Measurements from ENCODE around the gene ESRRA.
A peak's percentile ranks its signal among the peaks of the same experiment; 100 is the strongest.

ESRRA gene

GRCh38 chr11:64284962-64285884, 20.1 kb upstream of the ESRRA start, which contains the start of gene GPR137:
Gene GPR137 (plus strand): TSS chr11:64285848. CDS start chr11:64286525, 677 bp downstream.
- H3K9me3 ChIP-seq (ENCODE audit: insufficient read depth, low read length), result no peaks in the 10 kb centered on the region
- H3K27me3 ChIP-seq (ENCODE audit: insufficient read depth, insufficient read length), result peaks cover 12% of the 10 kb centered on the region
- peaks cover 23% of the 10 kb centered on the region for H3K36me3 ChIP-seq (ENCODE audit: insufficient read depth, insufficient read length, low read length)
- H3K4me1 ChIP-seq (ENCODE audit: insufficient read depth, insufficient read length), result peaks cover 2% of the 10 kb centered on the region
- peak within 1 kb of the TSS; percentile 75 for H3K4me3 ChIP-seq (ENCODE audit: insufficient read length, low read depth)
- TF ChIP-seq ZNF274 (IDR thresholded peaks at IDR 0.05; ENCODE audit: low read depth, low read length) (no peak), YY1 (IDR thresholded peaks at IDR 0.05; ENCODE audit: insufficient read depth, insufficient read length) (peak; percentile 84)
- DNase-seq (ENCODE audit: low read depth, low spot score), result no peak
- H3K9ac ChIP-seq (ENCODE audit: insufficient read length, low read depth), result peak within 1 kb of the TSS; percentile 93

DNA sequence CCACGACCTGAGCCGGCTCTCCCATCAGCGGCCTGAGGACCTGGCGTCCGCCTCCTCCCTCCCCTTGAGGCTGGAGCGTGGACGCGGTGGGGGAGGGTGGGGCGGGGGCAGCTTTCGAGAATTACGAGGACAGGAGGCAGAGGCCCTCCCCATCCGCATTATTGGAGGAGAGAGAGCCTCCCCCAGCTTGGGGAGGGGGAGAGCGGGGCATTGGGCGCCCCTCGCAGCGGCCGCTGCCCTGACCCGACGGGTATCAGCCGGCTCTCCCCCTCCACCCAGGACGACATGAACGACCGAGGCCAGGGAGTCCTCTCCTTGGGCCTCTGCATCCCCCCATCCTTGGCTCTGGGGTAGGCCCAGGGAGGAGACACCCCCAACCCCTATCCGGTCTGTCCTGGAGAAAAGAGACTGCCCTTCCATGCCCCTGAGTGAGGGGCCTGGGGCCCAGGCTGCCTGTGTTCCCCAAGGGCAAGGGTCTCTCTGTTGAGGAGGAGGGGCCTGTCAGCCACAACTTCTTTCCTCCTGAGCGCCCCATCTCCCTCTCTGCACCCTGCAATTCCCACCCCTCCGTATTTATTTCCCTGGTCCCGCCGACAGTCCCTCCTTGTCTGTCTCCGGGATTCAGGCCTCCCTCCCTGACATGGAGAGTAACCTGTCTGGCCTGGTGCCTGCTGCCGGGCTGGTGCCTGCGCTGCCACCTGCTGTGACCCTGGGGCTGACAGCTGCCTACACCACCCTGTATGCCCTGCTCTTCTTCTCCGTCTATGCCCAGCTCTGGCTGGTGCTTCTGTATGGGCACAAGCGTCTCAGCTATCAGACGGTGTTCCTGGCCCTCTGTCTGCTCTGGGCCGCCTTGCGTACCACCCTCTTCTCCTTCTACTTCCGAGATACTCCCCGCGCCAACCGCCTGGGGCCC, 19.2 kb upstream of the ESRRA start:
- peaks cover 23% of the 10 kb centered on the region for H3K36me3 ChIP-seq (ENCODE audit: insufficient read depth, insufficient read length, low read length)
- H3K9me3 ChIP-seq (ENCODE audit: insufficient read depth, low read length), result no peaks in the 10 kb centered on the region
- no peak for DNase-seq (ENCODE audit: low read depth, low spot score)
- no peak for TF ChIP-seq YY1 (IDR thresholded peaks at IDR 0.05; ENCODE audit: insufficient read depth, insufficient read length)
- TF ChIP-seq ZNF274 (IDR thresholded peaks at IDR 0.05; ENCODE audit: low read depth, low read length), result no peak
- no peak for TF ChIP-seq SUZ12 (IDR thresholded peaks at IDR 0.05; ENCODE audit: extremely low read depth, insufficient read depth, insufficient read length)
- peaks cover 21% of the 10 kb centered on the region for H3K27me3 ChIP-seq (ENCODE audit: insufficient read depth, insufficient read length)
- peaks cover 4% of the 10 kb centered on the region for H3K4me1 ChIP-seq (ENCODE audit: insufficient read depth, insufficient read length)
- peak overlapping the region; percentile 75 for H3K4me3 ChIP-seq (ENCODE audit: insufficient read length, low read depth)
- H3K9ac ChIP-seq (ENCODE audit: insufficient read length, low read depth), result peak overlapping the region; percentile 93

- H3K4me3 ChIP-seq (ENCODE audit: insufficient read length, low read depth), result no peak overlapping the region
- DNase-seq (ENCODE audit: low read depth, low spot score), result no peak
- no peak overlapping the region for H3K9ac ChIP-seq (ENCODE audit: insufficient read length, low read depth)
- peaks cover 6% of the 10 kb centered on the region for H3K4me1 ChIP-seq (ENCODE audit: insufficient read depth, insufficient read length)
- H3K9me3 ChIP-seq (ENCODE audit: insufficient read depth, low read length), result no peaks in the 10 kb centered on the region
- TF ChIP-seq YY1 (IDR thresholded peaks at IDR 0.05; ENCODE audit: insufficient read depth, insufficient read length) (no peak), SUZ12 (IDR thresholded peaks at IDR 0.05; ENCODE audit: extremely low read depth, insufficient read depth, insufficient read length) (no peak), ZNF274 (IDR thresholded peaks at IDR 0.05; ENCODE audit: low read depth, low read length) (no peak)
- peaks cover 20% of the 10 kb centered on the region for H3K36me3 ChIP-seq (ENCODE audit: insufficient read depth, insufficient read length, low read length)
- H3K27me3 ChIP-seq (ENCODE audit: insufficient read depth, insufficient read length), result peaks cover 28% of the 10 kb centered on the region
Observed at GRCh38 chr11:64286801-64287159, 18.5 kb upstream of the ESRRA start.

DNA sequence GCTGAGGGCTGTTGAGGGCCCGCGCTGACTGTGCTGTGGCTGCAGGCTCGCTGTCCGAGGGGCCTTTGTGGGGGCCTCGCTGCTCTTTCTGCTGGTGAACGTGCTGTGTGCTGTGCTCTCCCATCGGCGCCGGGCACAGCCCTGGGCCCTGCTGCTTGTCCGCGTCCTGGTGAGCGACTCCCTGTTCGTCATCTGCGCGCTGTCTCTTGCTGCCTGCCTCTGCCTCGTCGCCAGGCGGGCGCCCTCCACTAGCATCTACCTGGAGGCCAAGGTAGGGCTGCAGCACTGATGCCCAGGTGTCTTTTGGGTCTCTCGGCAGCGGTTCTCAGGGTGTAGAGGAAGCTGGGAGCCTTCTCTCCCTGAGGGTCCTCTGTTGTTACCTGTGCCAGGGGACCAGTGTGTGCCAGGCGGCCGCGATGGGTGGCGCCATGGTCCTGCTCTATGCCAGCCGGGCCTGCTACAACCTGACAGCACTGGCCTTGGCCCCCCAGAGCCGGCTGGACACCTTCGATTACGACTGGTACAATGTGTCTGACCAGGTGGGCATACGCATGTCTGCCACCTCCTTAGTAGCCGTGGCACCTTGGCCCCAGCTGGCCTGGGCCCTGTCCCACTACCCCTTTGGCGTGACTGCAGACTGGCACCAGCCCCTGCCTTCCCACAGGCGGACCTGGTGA, 17.5 kb upstream of the ESRRA start:
- no peak for TF ChIP-seq YY1 (IDR thresholded peaks at IDR 0.05; ENCODE audit: insufficient read depth, insufficient read length)
- no peak for TF ChIP-seq ZNF274 (IDR thresholded peaks at IDR 0.05; ENCODE audit: low read depth, low read length)
- no peak for TF ChIP-seq SUZ12 (IDR thresholded peaks at IDR 0.05; ENCODE audit: extremely low read depth, insufficient read depth, insufficient read length)
- no peak for DNase-seq (ENCODE audit: low read depth, low spot score)
- peaks cover 11% of the 10 kb centered on the region for H3K4me1 ChIP-seq (ENCODE audit: insufficient read depth, insufficient read length)

DNA sequence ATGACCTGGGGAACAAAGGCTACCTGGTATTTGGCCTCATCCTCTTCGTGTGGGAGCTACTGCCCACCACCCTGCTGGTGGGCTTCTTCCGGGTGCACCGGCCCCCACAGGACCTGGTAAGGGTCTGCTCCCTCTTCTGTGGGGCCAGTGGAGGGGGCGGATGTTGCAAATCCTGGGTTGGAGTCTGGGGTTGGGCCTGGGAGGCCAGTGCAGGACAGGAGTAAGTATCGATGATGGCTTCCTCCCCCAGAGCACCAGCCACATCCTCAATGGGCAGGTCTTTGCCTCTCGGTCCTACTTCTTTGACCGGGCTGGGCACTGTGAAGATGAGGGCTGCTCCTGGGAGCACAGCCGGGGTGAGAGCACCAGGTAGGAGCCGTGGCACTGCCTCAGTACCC, 17.0 kb upstream of the ESRRA start:
- no peak for DNase-seq (ENCODE audit: low read depth, low spot score)
- Histone ChIP-seq H3K9me3 (ENCODE audit: insufficient read depth, low read length) (no peaks in the 10 kb centered on the region), H3K36me3 (ENCODE audit: insufficient read depth, insufficient read length, low read length) (peaks cover 13% of the 10 kb centered on the region), H3K27me3 (ENCODE audit: insufficient read depth, insufficient read length) (peaks cover 44% of the 10 kb centered on the region), H3K9ac (ENCODE audit: insufficient read length, low read depth) (no peak overlapping the region), H3K4me1 (ENCODE audit: insufficient read depth, insufficient read length) (peaks cover 11% of the 10 kb centered on the region), H3K4me3 (ENCODE audit: insufficient read length, low read depth) (no peak overlapping the region)
- no peak for TF ChIP-seq SUZ12 (IDR thresholded peaks at IDR 0.05; ENCODE audit: extremely low read depth, insufficient read depth, insufficient read length)
- TF ChIP-seq ZNF274 (IDR thresholded peaks at IDR 0.05; ENCODE audit: low read depth, low read length), result no peak
- TF ChIP-seq YY1 (IDR thresholded peaks at IDR 0.05; ENCODE audit: insufficient read depth, insufficient read length), result no peak

More for the DNA sequence above, 17.5 kb upstream of the ESRRA start:
- Histone ChIP-seq H3K4me3 (ENCODE audit: insufficient read length, low read depth) (no peak overlapping the region), H3K27me3 (ENCODE audit: insufficient read depth, insufficient read length) (peaks cover 38% of the 10 kb centered on the region), H3K9me3 (ENCODE audit: insufficient read depth, low read length) (no peaks in the 10 kb centered on the region), H3K36me3 (ENCODE audit: insufficient read depth, insufficient read length, low read length) (peaks cover 13% of the 10 kb centered on the region), H3K9ac (ENCODE audit: insufficient read length, low read depth) (no peak overlapping the region)

GRCh38 chr11:64289002-64289564, 16.2 kb upstream of the ESRRA start:
- peaks cover 13% of the 10 kb centered on the region for H3K36me3 ChIP-seq (ENCODE audit: insufficient read depth, insufficient read length, low read length)
- H3K9ac ChIP-seq (ENCODE audit: insufficient read length, low read depth), result no peak overlapping the region
- H3K9me3 ChIP-seq (ENCODE audit: insufficient read depth, low read length), result no peaks in the 10 kb centered on the region
- peaks cover 11% of the 10 kb centered on the region for H3K4me1 ChIP-seq (ENCODE audit: insufficient read depth, insufficient read length)
- TF ChIP-seq SUZ12 (IDR thresholded peaks at IDR 0.05; ENCODE audit: extremely low read depth, insufficient read depth, insufficient read length) (no peak), YY1 (IDR thresholded peaks at IDR 0.05; ENCODE audit: insufficient read depth, insufficient read length) (no peak), ZNF274 (IDR thresholded peaks at IDR 0.05; ENCODE audit: low read depth, low read length) (no peak)
- H3K27me3 ChIP-seq (ENCODE audit: insufficient read depth, insufficient read length), result peaks cover 51% of the 10 kb centered on the region
- no peak overlapping the region for H3K4me3 ChIP-seq (ENCODE audit: insufficient read length, low read depth)
- DNase-seq (ENCODE audit: low read depth, low spot score), result no peak
